GM20431 (cell line): ENCODE measurements around the gene CTNND2.

ENCODE experiments used
- in situ Hi-C: fragments of 300-500 bp; cut with MseI, MboI; formaldehyde crosslinking; loops from one replicate; pipeline ENCODE4 v1.15.0; 2020; ENCODE audit warnings: low sequenced_read_pairs; ENCODE audit not compliant: unreplicated experiment

CTNND2 gene

GRCh38 chr5:11904265-11904906 lies at the start of gene CTNND2:
Gene CTNND2, minus strand, starts transcription at chr5:11904446. Its CDS starts 593 bp downstream, at chr5:11903853.
- in situ Hi-C loops, result no loop called here

GRCh38 chr5:11946317-11946716 lies 42.1 kb upstream of the CTNND2 start:
- in situ Hi-C loops, result no loop called here

GRCh38 chr5:11941566-11941965 lies 37.3 kb upstream of the CTNND2 start:
- in situ Hi-C loops, result no loop called here

- in situ Hi-C loops, result no loop called here
Observed at GRCh38 chr5:11931638-11932037, 27.4 kb upstream of the CTNND2 start.

- in situ Hi-C loops, result no loop called here
Observed at GRCh38 chr5:11928909-11929308, 24.7 kb upstream of the CTNND2 start.

- in situ Hi-C loops, result no loop called here
Observed at GRCh38 chr5:11925701-11926100, 21.5 kb upstream of the CTNND2 start.

GRCh38 chr5:11922394-11922793 lies 18.1 kb upstream of the CTNND2 start:
- in situ Hi-C loops, result no loop called here

GRCh38 chr5:11918463-11919045 lies 14.3 kb upstream of the CTNND2 start:
- in situ Hi-C loops, result no loop called here

- in situ Hi-C loops, result no loop called here
Observed at GRCh38 chr5:11909471-11909870, 5.2 kb upstream of the CTNND2 start.

- in situ Hi-C loops, result no loop called here
Observed at GRCh38 chr5:11906497-11906896, 2.3 kb upstream of the CTNND2 start.

- in situ Hi-C loops, result no loop called here
Observed at GRCh38 chr5:11905206-11905605, 960 bp upstream of the CTNND2 start.

- in situ Hi-C loops, result no loop called here
Observed at GRCh38 chr5:11903614-11904264, 507 bp downstream of the CTNND2 start.

- in situ Hi-C loops, result no loop called here
Observed at GRCh38 chr5:11903121-11903613, 1.1 kb downstream of the CTNND2 start.

GRCh38 chr5:11902201-11902619 lies 2.0 kb downstream of the CTNND2 start:
- in situ Hi-C loops, result no loop called here

GRCh38 chr5:11898787-11899186 lies 5.5 kb downstream of the CTNND2 start:
- in situ Hi-C loops, result no loop called here

- in situ Hi-C loops, result no loop called here
Observed at GRCh38 chr5:11897781-11898180, 6.5 kb downstream of the CTNND2 start.

- in situ Hi-C loops, result no loop called here
Observed at GRCh38 chr5:11894992-11895391, 9.3 kb downstream of the CTNND2 start.

- in situ Hi-C loops, result no loop called here
Observed at GRCh38 chr5:11892832-11893231, 11.4 kb downstream of the CTNND2 start.

GRCh38 chr5:11890777-11891176 lies 13.5 kb downstream of the CTNND2 start:
- in situ Hi-C loops, result no loop called here

GRCh38 chr5:11888221-11888620 lies 16.0 kb downstream of the CTNND2 start:
- in situ Hi-C loops, result no loop called here

GRCh38 chr5:11878814-11879213 lies 25.4 kb downstream of the CTNND2 start:
- in situ Hi-C loops, result no loop called here
